NCI-H82 (cell line): Measurements from ENCODE around the gene SDK2.

Experiments used
- DNase-seq: peaks from one replicate; lab custom pipeline; 2025; lab: John Stamatoyannopoulos, UW

Gene SDK2

DNA sequence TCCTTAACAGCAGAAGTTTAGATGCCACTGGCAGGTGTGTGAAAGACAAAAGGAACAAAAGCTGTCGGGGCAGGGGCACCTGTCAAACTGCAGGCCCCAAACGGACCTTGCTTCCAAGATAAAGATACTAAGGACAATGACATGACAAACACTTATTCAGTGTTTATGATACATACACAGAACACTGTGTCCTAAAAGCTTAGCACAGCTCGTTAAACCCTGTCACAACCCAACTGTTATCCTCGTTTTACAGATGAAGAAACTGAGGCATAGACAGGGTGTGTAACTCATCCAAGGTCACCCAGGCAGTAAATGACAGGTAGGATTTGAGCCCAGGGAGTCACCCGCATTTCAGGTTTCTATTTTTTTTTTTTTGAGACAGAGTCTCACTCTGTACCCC, 9.6 kb downstream of the SDK2 start:
- no peak for DNase-seq

DNA sequence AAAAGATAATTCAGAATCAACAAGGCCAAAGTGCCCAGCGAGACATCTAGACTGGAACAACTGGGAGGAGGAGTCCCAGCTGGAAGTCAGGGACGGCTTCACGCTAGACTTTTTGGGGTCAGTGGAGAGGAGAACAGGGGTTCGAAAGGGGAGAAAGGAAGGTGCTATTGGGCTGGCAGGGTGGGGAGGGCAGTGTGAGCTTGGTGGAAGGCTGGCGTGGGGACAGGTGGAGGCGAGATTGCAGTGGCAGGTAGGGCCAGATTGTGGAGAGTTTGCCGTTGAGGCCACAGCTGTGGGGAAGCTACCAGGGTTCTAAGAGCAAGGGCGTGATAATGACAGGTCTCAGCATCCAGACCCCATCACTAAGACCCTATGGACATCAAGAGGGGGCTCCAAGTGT, 10.5 kb downstream of the SDK2 start:
- DNase-seq = no peak

DNA sequence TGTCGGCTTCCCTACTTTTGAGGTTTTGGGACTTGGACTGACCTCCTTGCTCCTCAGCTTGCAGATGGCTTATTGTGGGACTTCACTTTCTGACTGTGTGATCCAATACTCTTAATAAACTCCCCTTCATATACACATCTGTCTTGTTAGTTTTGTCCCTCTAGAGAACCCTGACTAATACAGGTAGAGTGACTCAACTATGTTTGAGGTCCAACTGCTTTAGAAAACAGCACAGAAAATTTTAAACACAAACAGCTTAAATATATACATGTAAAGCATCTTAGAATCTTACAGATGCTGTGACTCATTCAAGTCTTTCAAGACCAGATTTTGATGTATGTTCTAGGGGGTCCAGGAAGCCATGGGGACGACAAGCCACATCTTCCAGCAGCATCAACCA, 11.7 kb downstream of the SDK2 start:
- DNase-seq = no peak

- DNase-seq = no peak
Measured at GRCh38 chr17:73630965-73631595, 13.2 kb downstream of the SDK2 start.

- no peak for DNase-seq
Measured at GRCh38 chr17:73630531-73630930, 13.7 kb downstream of the SDK2 start.

DNA sequence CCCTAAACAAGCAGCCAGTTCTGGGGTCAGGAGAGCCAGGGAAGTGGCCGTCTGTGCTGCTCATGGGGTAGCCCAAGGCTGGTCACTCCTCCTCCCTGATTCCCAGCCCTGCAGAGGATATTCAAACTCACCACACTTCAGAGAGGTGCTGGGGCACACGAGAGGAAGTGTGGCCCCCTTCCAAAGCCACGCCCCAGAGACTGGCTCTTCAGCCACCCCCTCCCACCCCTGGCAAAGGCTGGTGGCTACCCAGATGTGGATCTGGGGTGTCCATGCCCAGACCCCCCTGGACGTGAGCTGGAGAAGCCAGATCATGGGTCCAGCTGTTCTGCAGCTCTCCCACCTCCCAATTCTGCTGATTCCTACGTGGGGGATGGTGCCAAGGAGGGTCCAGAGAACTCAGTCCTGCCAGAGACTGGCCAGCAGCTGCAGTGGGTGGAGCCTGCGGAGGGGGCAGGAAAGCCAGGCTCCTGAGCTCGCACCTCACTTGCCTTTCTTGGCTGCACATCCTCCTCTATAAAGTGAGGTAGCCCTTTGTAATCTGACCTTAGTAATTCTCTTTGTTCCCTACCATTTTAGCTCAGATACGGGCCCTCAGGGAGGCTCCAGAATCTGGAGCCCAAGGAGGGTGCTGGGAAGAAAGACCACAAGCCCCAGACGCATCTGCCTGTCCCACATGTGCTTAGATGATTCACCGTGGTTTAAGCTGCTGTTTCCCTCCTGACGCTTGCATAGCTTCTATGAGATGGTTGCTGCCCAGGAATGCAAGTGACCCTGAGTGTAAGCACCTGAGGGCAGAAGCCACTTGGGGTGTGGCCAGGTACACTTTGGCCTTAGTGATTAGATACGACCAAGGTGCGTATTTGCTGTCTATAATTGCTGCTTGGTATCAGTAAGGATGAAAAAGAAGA, 15.3 kb downstream of the SDK2 start:
- DNase-seq = peak; percentile 33

DNA sequence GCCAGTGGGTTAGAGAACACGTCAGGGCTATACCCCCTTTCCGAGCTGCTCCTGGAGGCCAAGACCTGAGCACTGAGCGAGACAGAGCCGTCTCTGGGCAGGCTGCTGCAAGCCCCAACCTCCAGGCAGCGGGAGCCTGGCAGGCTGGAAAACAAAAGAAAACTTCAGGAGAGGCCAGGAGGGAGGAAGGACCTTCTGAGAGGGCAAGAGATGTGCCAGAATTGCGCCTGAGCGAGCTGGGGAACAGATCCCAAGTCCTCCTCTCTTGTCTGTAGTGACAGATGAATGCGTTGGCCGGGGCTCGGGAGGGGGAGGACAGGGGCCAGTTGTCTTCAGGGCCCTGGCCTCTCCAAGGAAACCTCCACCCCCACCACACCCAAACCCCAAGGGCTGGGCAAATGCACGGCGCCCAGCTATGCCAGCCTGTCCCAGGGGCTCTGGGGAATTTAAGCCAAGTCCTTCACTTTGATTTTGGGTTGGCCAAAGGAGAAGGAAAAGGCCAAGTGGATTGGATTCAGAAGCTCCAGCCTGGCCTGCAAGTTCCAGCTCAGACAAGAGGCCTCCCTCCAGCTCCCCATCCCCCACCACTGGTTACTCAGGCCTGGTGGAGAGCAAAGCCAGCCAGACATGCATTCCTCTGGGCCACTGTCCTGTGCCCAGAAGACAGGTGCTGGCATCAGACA, 18.1 kb downstream of the SDK2 start:
- DNase-seq = peak; percentile 36

- DNase-seq = no peak
Measured at GRCh38 chr17:73625006-73625405, 19.2 kb downstream of the SDK2 start.

- peak; percentile 84 for DNase-seq
Measured at GRCh38 chr17:73624496-73624988, 19.7 kb downstream of the SDK2 start.

GRCh38 chr17:73623818-73624217, 20.4 kb downstream of the SDK2 start:
- DNase-seq = peak; percentile 47

- DNase-seq = peak; percentile 82
Measured at GRCh38 chr17:73623247-73623646, 21.0 kb downstream of the SDK2 start.

- no peak for DNase-seq
Measured at GRCh38 chr17:73622381-73622780, 21.9 kb downstream of the SDK2 start.

DNA sequence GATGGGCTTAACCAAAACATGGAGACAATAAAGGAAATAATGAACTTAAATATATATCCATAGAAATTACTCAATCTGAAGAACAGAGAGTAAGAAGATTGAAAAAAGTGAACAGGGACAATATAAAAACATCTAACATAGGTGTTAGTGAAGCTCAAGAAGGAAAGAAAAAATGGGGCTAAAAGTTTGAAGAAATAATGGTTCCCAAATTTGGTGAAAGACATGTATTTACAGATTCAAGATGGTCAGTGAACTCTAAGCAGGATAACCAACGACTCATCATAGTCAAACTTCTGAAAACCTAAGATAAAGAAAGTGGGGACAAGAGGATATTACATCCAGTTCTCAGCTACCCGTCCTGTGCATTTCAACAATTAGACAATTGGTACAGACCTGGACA, 22.6 kb downstream of the SDK2 start:
- no peak for DNase-seq

DNA sequence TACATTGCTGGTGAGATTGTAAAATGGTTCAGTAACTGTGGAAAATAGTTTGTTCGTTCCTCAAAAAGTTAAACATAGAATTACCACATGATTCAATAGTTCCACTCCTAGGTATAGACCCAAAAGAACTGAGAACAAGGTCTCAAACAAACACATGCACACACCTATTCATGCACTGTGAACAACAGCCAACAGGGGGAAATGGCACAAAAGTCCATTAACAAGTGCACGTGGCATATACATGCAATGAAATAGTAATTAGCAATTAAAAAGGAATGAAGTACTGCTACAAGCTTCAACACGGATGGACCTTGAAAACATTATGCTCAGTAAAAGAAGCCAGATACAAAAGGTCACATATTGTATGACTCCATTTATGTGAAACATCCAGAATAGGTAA, 23.8 kb downstream of the SDK2 start:
- no peak for DNase-seq

DNA sequence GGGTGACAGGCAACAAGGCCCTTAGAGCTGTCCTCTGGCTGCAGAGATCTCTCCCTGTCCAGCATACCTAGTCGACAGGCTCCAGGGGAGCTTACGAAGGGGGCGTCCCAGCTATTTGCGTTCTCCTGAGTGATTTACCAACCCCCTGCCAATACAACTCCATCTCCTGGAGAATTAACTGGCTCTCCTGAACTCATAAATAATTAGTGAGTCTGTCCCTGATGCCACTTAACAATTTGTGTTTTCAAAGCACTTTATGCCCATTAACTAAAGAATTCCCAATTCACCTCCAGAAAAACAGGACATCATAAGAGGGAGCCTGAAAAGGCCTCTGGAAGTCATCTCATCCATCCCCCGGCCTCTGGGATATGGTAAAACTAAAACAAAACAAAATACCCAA, 26.7 kb downstream of the SDK2 start:
- no peak for DNase-seq

GRCh38 chr17:73616873-73617404, 27.3 kb downstream of the SDK2 start:
- peak; percentile 32 for DNase-seq

DNA sequence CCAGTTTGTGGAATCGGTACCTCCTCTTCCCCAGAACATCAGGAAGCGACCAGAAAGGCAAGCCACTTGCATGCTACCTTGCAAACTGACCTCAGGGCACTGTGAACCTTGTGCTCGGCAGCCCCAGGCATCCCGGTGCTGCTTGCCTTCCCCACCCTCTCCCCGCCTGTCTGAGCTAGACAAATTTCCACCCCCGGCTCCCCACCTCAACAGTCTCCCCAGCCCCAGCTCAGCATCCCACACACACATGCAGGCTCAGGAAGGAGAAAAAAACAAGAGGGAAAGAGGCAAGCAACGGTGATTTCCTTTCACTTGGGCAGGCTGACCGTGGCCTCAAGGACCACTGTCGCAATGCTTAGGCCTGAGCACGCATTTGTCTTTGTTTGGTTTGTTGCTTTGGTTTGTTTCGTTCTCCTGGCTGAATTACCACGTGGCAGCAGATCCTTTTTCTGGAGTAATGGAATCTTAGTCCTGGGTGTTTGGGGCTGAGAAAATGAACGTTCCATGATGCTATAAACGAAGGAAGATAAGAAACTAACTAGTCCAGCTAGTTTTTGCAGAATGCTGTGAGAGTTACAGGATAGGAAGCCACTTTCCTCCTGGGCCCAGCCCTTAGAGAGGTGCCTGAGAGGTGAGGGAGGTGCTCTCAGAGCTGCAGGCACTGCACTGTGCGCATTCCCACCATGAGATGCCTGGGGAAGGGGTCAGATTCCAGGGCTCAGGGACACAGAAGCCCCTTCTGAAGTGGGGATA, 27.9 kb downstream of the SDK2 start:
- no peak for DNase-seq

GRCh38 chr17:73614256-73614655, 30.0 kb downstream of the SDK2 start:
- peak; percentile 70 for DNase-seq

DNA sequence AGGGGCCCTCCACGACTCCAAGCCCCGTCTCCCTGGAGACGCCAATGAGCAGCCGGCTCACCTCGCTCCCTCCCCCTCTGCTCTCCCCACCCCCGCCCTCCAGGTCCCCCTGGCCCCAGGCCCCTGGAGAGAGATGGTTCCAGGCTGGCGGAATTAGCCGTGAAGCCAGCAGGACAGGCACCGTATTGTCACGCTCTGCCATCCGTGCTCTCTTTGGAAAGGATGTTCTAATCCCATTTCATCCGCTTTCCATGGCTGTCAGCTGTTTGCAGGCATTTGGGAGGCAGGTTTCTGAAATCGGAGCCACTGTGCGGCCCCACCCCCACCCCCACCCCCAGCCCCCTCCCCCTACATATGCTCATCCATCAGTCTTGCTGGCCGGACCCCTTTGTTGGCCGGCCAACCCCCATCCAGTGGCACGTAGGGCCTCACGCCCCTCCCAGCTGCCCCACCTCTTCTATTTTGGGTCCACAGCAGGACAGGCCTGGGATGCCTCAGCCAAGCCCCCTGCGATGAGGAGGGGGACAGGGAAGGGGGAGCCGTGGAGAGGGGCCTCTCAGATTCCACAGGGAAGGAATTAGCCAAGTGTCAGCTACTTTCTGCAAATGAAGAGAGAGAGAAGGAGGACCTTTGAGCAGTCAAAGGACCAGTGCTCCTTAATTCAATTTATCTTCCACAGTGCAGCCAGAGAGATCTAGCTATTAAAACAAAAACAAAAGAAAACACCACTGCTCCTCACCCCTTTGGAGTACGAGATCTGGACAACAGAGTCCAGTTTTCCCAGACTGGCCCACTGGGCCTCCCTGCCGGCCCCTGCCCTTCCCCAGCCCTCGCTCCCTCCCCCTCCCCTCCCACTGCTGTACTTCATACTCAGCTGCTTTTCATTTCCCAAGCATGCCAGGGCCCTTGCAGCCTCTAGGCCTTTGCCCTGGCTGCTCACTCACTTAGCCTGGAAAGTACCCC, 30.7 kb downstream of the SDK2 start:
- peak; percentile 99 for DNase-seq

GRCh38 chr17:73612031-73612472, 32.2 kb downstream of the SDK2 start:
- DNase-seq = no peak
